ENCODE results near the gene SSH2.
A peak's percentile ranks its signal among the peaks of the same experiment; 100 is the strongest.

Gene SSH2

DNA sequence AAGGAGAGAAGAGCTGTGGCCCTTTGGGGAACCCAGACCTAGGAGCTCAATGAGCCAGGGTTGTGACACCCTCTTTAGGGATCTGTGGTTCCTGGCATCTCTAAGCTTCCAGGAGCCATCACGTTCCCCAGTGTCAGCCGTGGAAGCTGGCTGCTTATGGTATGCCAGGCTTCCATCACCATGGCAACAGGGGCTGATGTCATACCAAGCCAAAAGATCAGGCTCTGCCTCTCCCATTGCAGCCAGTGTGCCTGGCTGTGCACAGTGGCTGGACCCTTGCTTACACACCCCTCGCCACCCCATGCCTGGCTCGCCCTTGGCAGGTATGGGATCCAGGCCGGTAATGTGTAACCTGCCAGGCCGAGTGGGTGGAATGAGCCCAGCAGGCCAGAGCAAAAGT is 91.1 kb downstream of the SSH2 start:
- H3K36me3 ChIP-seq: no peaks in the 10 kb centered on the region
- H3K27me3 ChIP-seq: no peaks in the 10 kb centered on the region
- peak; percentile 60 for DNase-seq
- H3K4me1 ChIP-seq: peaks cover 3% of the 10 kb centered on the region; the same call in 1 of the 2 replicates
- TF ChIP-seq, protein P1, sequence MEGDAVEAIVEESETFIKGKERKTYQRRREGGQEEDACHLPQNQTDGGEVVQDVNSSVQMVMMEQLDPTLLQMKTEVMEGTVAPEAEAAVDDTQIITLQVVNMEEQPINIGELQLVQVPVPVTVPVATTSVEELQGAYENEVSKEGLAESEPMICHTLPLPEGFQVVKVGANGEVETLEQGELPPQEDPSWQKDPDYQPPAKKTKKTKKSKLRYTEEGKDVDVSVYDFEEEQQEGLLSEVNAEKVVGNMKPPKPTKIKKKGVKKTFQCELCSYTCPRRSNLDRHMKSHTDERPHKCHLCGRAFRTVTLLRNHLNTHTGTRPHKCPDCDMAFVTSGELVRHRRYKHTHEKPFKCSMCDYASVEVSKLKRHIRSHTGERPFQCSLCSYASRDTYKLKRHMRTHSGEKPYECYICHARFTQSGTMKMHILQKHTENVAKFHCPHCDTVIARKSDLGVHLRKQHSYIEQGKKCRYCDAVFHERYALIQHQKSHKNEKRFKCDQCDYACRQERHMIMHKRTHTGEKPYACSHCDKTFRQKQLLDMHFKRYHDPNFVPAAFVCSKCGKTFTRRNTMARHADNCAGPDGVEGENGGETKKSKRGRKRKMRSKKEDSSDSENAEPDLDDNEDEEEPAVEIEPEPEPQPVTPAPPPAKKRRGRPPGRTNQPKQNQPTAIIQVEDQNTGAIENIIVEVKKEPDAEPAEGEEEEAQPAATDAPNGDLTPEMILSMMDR (IDR thresholded peaks at IDR 0.05; ENCODE audit: low read depth, low read length): no peak
- H3K4me3 ChIP-seq (ENCODE audit: low read depth, low read length): no peak overlapping the region
- no peaks in the 10 kb centered on the region for H3K9me3 ChIP-seq

DNA sequence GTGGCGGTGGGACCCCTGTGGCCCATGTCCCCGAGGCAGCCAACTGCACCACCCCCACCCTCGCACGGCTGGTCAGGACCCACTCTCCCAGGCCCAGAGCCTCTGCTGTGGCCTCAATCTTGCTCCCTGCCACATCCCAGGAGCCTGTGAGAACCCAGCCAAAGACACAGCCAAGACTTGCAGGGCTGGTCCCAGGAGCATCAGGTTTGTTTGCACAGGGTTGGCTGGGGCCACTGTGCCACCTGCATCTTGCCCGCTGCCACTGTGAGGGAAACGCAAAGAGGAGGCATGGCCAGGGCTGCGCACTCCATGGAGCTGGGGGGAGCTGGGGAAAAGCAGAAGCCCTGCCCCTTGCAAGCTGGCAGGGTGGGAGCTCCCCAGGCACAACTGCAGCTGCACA is 92.5 kb downstream of the SSH2 start:
- no peak for DNase-seq
- TF ChIP-seq, protein P1 (IDR thresholded peaks at IDR 0.05; ENCODE audit: low read depth, low read length): no peak
- no peaks in the 10 kb centered on the region for H3K36me3 ChIP-seq

DNA sequence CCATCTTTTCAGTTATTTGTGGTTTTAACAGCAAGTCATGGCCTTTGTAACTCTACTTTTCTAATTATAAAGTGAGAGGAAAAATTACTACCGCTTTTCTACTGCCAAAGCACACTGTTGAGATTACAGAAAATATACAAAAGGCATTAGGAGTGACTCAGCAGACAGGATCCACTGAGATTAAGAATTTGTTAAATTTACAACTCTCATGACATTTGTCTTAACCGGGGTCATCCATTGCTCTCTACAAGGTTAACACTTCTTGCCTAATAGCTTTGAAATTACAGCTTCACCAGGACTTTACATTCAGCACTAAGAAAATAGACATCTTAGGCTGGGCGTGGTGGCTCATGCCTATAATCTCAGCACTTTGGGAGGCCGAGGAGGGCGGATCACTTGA is 93.4 kb downstream of the SSH2 start:
- no peaks in the 10 kb centered on the region for H3K36me3 ChIP-seq
- TF ChIP-seq, protein P1 (IDR thresholded peaks at IDR 0.05; ENCODE audit: low read depth, low read length): no peak
- H3K4me1 ChIP-seq: peaks cover 3% of the 10 kb centered on the region; the same call in 1 of the 2 replicates
- DNase-seq: no peak
- H3K9me3 ChIP-seq: no peaks in the 10 kb centered on the region
- no peak overlapping the region for H3K4me3 ChIP-seq (ENCODE audit: low read depth, low read length)
- no peaks in the 10 kb centered on the region for H3K27me3 ChIP-seq

More for the DNA sequence above, 92.5 kb downstream of the SSH2 start:
- Histone ChIP-seq H3K4me1 (peaks cover 3% of the 10 kb centered on the region; the same call in 1 of the 2 replicates), H3K9me3 (no peaks in the 10 kb centered on the region), H3K4me3 (ENCODE audit: low read depth, low read length) (no peak overlapping the region), H3K27me3 (no peaks in the 10 kb centered on the region)

DNA sequence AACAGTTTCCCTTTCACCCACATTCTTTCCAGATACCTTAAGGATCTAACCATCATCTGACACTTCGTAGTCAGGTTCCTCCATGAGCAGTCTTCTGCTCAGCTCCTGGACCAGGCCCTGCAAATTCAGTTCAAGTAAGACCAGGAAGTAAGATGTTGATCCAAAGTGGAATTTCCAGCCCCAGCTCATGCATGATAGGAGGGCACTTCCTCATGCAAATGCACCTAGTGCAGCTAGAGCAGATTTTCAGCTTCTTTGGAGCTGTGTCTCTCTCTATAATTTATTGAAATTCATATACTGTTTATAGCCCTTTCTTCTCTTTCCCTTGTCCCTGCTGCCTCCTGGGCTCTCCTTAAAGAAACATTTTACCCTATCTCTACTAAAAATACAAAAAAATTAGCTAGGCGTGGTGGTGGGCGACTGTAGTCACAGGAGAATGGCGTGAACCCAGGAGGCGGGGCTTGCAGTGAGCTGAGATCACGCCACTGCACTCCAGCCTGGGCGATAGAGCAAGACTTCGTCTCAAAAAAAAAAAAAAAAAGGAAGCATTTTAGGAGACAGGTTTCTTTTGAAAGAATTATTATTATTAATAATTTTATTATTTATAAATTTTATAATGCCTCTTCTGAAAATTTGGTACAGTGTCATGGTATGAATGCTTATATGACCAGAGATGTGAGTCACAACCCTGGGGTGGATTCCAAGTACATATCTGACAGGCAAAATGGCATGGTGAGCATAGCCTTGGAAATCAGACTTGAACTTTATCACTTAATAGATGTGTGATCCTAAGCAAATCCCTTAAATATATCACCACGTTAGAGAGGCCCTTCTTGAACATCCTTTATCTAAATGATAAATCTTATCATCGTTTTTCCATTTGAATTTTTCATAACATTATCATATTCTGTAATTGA is 94.3 kb downstream of the SSH2 start:
- H3K9me3 ChIP-seq: no peaks in the 10 kb centered on the region
- TF ChIP-seq, protein P1 (IDR thresholded peaks at IDR 0.05; ENCODE audit: low read depth, low read length): no peak
- no peaks in the 10 kb centered on the region for H3K36me3 ChIP-seq
- no peak for DNase-seq
- H3K4me1 ChIP-seq: peaks cover 3% of the 10 kb centered on the region; the same call in 1 of the 2 replicates
- H3K4me3 ChIP-seq (ENCODE audit: low read depth, low read length): no peak overlapping the region
- no peaks in the 10 kb centered on the region for H3K27me3 ChIP-seq

DNA sequence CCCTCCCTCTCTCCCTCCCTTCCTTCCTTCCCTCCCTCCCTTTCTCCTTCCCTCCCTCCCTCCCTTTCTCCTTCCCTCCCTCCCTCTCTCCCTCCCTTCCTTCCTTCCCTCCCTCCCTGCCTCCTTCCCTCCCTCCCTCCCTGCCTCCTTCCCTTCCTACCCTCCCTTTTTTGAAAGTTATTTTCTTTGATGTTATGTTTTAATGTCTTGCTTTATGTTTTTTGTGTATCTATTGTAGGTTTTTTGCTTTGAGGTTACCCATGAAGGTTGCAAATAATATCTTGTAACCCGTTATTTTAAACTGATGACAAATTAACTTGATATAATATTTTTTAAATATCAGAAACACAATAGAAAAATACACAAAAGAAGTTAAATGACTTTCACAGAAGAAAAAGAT is 96.2 kb downstream of the SSH2 start:
- no peaks in the 10 kb centered on the region for H3K4me1 ChIP-seq
- no peaks in the 10 kb centered on the region for H3K27me3 ChIP-seq

More for the DNA sequence above, 96.2 kb downstream of the SSH2 start:
- no peak for DNase-seq
- Histone ChIP-seq H3K4me3 (ENCODE audit: low read depth, low read length) (no peak overlapping the region), H3K9me3 (no peaks in the 10 kb centered on the region), H3K36me3 (no peaks in the 10 kb centered on the region)
- TF ChIP-seq, protein P1 (IDR thresholded peaks at IDR 0.05; ENCODE audit: low read depth, low read length): no peak

All from BE2C (cell line).